Activated CD4-positive, alpha-beta T cell treated with anti-CD3 and anti-CD28 coated beads for 4 hours (primary cell): Measurements from ENCODE around the gene PIK3CB.
"Not testable (repeated sequence)": the region's sequence is repeated elsewhere in the genome, so short reads cannot be mapped to it uniquely, and the experiment has no call there.

Experiments
- DNase-seq, 2 donors: peaks; one replicate each; pipeline ENCODE4 v3.0.0-alpha.2; 2020

The PIK3CB gene

GRCh38 chr3:138732456-138732855, 102.3 kb downstream of the PIK3CB start:
- DNase-seq = no peak

- DNase-seq = no peak
These were observed 107.6 kb downstream of the PIK3CB start for GRCh38 chr3:138726946-138727730.

DNA sequence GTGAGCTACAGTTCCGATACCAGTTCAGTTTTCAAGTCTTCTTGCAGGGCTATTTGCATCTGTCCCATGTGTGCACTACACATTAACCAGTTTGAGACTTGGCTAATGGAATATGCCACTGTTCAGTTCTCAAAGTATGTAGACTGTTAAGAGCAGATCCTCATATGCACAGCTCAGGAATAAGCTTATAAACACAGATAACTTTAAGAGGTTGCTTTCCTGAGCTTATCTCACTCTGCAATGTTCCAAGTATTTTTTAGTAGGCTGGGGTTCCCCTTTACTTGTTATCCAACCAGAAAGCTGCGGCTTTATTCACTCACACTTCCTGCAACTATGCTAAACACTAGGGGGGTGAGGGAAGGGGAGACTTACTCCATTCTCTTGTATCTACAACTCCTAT, 108.7 kb downstream of the PIK3CB start:
- not testable (repeated sequence) for DNase-seq

- DNase-seq = no peak
These were observed 109.6 kb downstream of the PIK3CB start for GRCh38 chr3:138725116-138725515.

GRCh38 chr3:138724443-138724842, 110.3 kb downstream of the PIK3CB start:
- DNase-seq = no peak

DNA sequence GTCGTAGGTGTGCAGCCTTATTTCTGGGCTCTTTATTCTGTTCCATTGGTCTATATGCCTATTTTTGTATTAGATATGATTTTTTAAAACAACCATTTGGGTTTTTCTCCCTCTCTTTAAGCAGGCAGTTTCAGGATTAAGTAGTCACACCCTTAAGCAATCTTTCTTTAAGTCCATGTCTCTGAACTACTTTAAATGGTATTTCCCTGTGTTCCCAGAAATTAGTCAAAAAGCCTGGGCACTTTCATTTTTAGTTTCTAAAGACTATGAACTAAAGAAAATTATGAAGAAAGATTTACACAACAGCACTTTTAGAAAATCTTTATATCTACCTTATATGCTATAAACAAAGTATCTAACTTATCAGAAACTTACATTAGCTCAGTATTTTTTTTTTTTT, 115.9 kb downstream of the PIK3CB start:
- DNase-seq = no peak

- DNase-seq = no peak
These were observed 117.4 kb downstream of the PIK3CB start for GRCh38 chr3:138717348-138717747.

- no peak for DNase-seq
These were observed 122.6 kb downstream of the PIK3CB start for GRCh38 chr3:138712086-138712485.

DNA sequence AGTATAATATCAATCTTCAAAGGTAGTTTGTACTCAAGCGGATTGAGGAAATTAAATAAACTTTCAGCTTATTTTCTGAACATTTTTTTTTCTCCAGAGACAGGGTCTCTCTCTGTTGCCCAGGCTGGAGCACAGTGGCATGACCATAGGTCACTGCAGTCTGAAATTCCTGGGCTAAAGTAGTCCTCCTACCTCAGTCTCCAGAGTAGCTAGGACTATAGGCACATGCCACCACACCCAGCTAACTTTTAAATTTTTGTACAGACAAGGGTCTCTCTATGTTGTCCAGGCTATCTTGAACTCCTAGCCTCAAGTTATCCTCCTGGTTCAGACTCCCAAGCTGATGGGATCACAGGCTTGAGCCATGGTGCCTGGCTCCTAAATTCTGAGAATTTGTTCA, 129.1 kb downstream of the PIK3CB start:
- DNase-seq = no peak

- no peak for DNase-seq
These were observed 137.9 kb downstream of the PIK3CB start for GRCh38 chr3:138696666-138697370.

DNA sequence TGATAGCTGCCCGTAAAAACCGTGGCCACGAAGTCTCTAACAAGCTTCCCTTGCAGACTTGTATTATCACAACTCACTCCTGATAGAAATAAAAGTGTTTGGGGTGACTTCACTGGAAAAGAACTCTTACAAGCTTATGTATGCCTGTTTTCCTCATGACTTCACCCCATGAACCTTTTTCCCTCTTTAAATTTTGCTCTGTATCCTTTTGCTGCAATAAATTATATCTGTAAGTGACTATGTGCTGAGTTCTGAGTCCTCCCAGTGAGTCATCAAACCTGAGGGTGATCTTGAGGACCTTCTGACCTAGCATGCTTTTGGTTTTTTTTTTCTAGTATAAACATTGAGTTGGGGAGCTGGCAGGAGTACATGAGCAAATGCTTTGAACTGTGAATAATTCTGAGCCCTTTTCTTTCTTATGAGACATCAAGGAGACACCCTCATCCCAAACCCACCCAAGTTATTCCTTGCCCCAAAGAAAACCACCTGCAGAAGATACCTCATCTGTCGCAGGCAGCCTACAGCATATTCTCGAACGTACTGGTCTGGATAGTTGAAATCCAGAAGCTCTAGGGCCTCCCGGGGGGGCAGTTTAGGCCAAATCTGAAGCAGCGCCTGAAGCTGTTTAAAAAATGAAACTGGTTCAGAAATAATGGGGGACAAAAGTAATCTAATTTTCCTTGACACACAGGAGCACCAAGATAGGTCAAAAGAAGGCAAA, 140.3 kb downstream of the PIK3CB start:
- no peak for DNase-seq

GRCh38 chr3:138692152-138692551, 142.6 kb downstream of the PIK3CB start:
- no peak for DNase-seq

DNA sequence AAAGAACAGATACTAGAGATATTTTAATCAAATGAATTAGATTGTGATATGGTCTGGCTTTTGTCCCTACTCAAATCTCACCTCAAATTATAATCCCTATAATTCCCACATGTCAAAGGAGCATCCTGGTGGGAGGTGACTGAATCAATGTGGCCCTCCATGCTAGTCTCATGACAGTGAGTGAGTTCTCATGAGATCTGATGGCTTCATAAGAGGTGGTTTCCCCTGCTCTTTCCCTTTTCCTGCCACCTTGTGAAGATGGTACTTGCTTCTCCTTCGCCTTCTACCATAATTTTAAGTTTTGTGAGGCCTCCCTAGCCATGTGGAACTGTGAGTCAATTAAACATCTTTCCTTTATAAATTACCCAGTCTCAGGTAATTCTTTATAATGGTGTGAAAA, 143.4 kb downstream of the PIK3CB start:
- no peak for DNase-seq

DNA sequence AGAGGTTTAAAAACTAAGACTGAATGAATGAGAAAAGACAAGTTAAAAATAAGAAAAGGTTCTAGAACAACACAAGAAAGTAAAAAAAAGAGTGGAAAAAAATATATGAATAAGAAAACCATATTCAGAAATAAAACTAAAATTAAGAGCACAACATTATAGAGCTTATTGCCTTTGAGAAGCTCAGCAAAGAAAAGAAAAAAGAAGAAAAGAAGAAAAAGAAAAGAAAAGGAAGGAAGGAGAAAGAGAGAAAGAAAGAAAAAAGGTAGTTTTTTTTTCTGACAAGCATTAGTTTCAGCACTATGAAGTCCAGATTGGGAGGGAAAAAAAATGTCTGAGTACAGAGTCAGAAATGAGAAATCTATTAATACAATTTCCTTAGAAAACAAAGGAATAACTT, 144.7 kb downstream of the PIK3CB start:
- DNase-seq = no peak

DNA sequence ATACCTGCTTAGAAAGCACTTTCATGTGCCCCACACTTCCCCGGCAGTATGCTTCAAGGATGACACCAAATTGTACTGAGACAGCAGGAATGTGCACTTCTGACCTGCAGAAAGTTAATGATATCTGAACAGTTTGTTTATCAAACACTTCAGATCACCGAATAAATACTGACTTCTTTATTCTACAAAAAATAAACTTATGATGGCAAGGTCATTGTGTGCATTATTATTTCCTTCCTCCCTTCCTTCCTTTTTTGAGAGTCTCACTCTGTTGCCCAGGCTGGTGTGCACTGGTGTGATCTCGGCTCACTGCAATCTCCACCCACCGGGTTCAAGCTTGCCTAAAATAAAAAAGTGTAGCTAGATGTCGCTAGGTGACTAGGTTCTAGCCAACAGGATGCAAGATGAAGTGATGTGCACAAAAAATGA, 145.8 kb downstream of the PIK3CB start:
- DNase-seq = no peak

GRCh38 chr3:138687236-138687635, 147.5 kb downstream of the PIK3CB start:
- DNase-seq = no peak

DNA sequence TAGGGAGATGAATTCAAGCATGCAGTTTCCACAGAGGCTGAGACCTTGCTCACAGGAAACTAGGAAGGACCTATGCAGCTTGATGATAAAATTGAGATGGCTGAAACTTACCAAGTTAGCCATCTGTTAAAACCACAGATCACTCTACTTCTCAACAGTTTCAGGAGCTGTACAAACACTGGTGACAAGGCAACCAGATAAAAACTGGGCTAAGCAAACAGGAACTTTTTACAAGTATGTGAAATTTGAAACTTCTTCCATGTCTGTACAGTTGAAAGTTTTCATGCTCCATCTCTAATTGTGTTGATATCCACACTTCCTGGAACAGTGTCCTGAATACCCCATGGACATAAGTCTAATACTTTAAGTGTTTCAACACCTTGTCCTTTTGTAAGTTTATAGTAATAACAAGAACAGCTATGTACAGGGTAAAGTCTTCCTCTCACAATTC, 147.9 kb downstream of the PIK3CB start:
- DNase-seq = no peak

- no peak for DNase-seq
These were observed 150.3 kb downstream of the PIK3CB start for GRCh38 chr3:138684396-138684795.

- no peak for DNase-seq
These were observed 152.1 kb downstream of the PIK3CB start for GRCh38 chr3:138682648-138683047.

GRCh38 chr3:138681463-138682220, 153.1 kb downstream of the PIK3CB start:
- DNase-seq = no peak

GRCh38 chr3:138680974-138681373, 153.8 kb downstream of the PIK3CB start:
- DNase-seq = not testable (repeated sequence)

GRCh38 chr3:138678874-138679392, 155.8 kb downstream of the PIK3CB start:
- no peak for DNase-seq

DNA sequence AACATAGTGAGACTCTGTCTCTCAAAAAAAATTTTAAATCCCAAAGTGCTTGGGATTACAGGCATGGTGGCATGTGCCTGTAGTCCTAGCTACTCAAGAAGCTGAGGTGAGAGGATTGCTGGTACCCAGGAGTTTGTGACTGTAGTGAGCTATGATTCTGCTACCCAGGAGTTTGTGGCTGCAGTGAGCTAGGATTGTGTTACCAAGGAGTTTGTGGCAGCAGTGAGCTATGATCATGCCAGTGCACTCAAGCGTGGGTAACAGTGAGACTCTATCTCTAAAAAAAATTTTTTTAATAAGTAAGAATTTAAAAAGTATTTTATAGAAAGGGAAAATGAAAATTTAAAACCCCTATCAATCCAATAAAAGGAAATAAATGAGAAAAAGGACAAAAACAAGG, 156.6 kb downstream of the PIK3CB start:
- no peak for DNase-seq
